ENCODE measurements around the gene PHIP.
"Not testable (repeated sequence)": the region's sequence is repeated elsewhere in the genome, so short reads cannot be mapped to it uniquely, and the experiment has no call there.

Gene PHIP

GRCh38 chr6:79005024-79005423 lies 73.0 kb downstream of the PHIP start:
- DNase-seq: no peak

GRCh38 chr6:79004239-79004638 lies 73.8 kb downstream of the PHIP start:
- no peak for DNase-seq

GRCh38 chr6:79001415-79001814 lies 76.6 kb downstream of the PHIP start:
- no peak for DNase-seq

- DNase-seq: no peak
Measured at GRCh38 chr6:78999737-79000136, 78.3 kb downstream of the PHIP start.

- DNase-seq: no peak
Measured at GRCh38 chr6:78995946-78996345, 82.1 kb downstream of the PHIP start.

GRCh38 chr6:78995346-78995745 lies 82.7 kb downstream of the PHIP start:
- DNase-seq: no peak

- no peak for DNase-seq
Measured at GRCh38 chr6:78993955-78994354, 84.1 kb downstream of the PHIP start.

- DNase-seq: no peak
Measured at GRCh38 chr6:78989191-78989590, 88.9 kb downstream of the PHIP start.

GRCh38 chr6:78986161-78986560 lies 91.9 kb downstream of the PHIP start:
- DNase-seq: no peak

GRCh38 chr6:78984225-78984950 lies 93.7 kb downstream of the PHIP start:
- DNase-seq: no peak

- no peak for DNase-seq
Measured at GRCh38 chr6:78967191-78967590, 110.9 kb downstream of the PHIP start.

- no peak for DNase-seq
Measured at GRCh38 chr6:78966542-78966941, 111.5 kb downstream of the PHIP start.

GRCh38 chr6:78962448-78962847 lies 115.6 kb downstream of the PHIP start:
- no peak for DNase-seq

- DNase-seq: no peak
Measured at GRCh38 chr6:78954740-78955139, 123.3 kb downstream of the PHIP start.

- DNase-seq: no peak
Measured at GRCh38 chr6:78953798-78954197, 124.3 kb downstream of the PHIP start.

- DNase-seq: no peak
Measured at GRCh38 chr6:78952362-78952761, 125.7 kb downstream of the PHIP start.

GRCh38 chr6:78948785-78949184 lies 129.3 kb downstream of the PHIP start:
- no peak for DNase-seq

GRCh38 chr6:78947962-78948361 lies 130.1 kb downstream of the PHIP start:
- no peak for DNase-seq

- DNase-seq: no peak
Measured at GRCh38 chr6:78947529-78947928, 130.5 kb downstream of the PHIP start.

GRCh38 chr6:78942446-78942845 lies 135.6 kb downstream of the PHIP start:
- DNase-seq: no peak

GRCh38 chr6:78936515-78936914 lies 141.5 kb downstream of the PHIP start:
- no peak for DNase-seq

GRCh38 chr6:78935553-78935952 lies 142.5 kb downstream of the PHIP start:
- DNase-seq: no peak

GRCh38 chr6:78925317-78925716 lies 152.7 kb downstream of the PHIP start:
- no peak for DNase-seq

- not testable (repeated sequence) for DNase-seq
Measured at GRCh38 chr6:78921168-78921567, 156.9 kb downstream of the PHIP start.

- no peak for DNase-seq
Measured at GRCh38 chr6:78917788-78918187, 160.3 kb downstream of the PHIP start.
